Right hindlimb (tissue), 1 donor: Measurements from ENCODE around the gene DOCK4.
"Not testable (repeated sequence)": the region's sequence is repeated elsewhere in the genome, so short reads cannot be mapped to it uniquely, and the experiment has no call there.

ENCODE experiments used
- DNase-seq: peaks from one replicate; pipeline ENCODE4 v3.0.0-alpha.2; 2018

Gene DOCK4

GRCh38 chr7:112132051-112132694 is 74.0 kb downstream of the DOCK4 start:
- DNase-seq: no peak

DNA sequence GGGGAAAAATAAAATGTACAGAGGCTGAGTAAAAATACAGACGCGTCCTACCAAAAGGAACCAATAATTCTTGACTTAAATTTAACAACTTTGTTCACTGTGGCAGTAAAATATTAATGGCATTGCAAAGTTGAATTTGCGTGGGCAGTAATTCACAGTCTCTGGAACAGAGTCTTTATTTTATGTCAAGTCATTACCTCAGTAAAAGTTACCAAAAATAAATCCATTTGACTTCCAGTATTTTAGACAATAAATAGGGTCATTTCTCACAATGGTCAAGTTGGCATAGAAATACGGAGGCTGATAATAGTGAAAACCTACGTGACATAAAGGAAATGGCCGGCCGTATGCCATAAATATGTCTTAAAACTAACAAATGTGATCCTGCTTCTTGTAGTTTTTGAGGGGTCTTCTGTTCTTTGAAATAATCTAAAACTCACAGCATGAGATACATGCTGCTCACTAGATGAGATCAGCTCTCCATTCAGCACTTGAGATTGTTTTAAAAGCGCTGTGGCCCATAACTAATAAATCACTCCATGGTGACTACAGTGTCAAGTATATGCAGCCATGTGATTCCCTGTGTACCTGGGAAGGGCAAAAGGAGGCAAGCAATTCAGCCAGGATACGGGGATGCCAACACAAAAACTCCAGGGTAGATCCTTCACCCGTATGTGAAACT is 75.3 kb downstream of the DOCK4 start:
- no peak for DNase-seq

- no peak for DNase-seq
Measured at GRCh38 chr7:112129655-112130323, 76.4 kb downstream of the DOCK4 start.

DNA sequence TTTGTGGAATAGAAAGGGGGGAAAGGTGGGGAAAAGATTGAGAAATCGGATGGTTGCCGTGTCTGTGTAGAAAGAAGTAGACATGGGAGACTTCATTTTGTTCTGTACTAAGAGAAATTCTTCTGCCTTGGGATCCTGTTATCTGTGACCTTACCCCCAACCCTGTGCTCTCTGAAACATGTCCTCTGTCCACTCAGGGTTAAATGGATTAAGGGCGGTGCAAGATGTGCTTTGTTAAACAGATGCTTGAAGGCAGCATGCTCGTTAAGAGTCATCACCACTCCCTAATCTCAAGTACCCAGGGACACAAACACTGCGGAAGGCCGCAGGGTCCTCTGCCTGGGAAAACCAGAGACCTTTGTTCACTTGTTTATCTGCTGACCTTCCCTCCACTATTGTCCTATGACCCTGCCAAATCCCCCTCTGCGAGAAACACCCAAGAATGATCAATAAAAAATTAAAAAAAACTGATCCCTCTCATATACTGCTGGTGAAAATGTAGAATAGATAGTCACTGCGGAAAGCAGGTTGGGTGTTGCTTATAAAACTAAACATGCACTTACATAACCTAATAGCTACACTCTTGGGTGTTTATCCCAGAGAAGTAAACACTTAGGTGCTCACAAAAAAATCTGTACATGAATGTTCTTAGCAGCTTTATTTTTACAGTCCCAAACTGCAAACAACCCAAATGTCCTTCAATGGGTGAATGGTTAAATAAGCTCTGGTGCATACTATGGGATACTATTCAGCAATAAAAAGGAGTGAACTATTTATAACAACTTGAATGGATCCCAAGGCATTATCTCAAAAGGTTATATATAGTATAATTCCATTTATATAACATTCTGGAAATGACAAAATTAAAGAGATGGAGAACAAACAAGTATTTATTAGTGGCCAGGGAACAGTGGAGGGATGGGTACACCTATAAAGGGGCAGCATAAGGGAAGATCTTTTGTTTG is 77.5 kb downstream of the DOCK4 start:
- not testable (repeated sequence) for DNase-seq

- not testable (repeated sequence) for DNase-seq
Measured at GRCh38 chr7:112128041-112128440, 78.2 kb downstream of the DOCK4 start.

- no peak for DNase-seq
Measured at GRCh38 chr7:112125250-112125649, 80.9 kb downstream of the DOCK4 start.

DNA sequence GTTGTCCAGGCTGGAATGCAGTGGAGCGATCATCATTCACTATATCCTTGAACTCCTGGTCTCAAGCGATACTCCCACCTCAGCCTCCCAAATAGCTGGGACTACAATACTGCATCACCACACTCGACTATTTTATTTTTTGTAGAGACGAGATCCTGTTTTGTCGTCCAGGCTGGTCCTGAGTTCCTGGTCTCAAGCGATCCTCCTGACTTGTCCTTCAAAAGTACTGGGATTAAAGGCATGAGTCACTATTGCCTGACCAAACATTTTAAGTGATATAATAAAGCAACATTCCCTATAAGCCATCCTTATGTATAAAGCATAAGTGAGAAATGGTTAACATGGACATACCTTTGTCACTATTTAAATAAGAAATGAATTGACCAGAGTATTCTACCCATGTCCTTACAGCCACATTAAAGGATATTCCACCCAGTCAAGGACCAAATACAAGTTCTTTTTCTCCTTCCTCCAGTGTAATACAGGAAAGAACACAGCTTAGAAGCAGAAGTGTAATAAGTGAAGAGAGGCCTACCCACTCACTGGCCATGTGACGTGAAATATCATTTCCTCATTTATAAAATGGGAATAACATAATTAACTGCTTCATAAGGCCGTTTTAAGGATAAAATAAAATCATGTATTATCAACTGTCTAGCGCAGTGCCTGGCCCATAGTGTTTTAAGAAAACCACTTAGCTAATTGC is 82.0 kb downstream of the DOCK4 start:
- DNase-seq: no peak

GRCh38 chr7:112122798-112123197 is 83.4 kb downstream of the DOCK4 start:
- no peak for DNase-seq

- no peak for DNase-seq
Measured at GRCh38 chr7:112122144-112122543, 84.1 kb downstream of the DOCK4 start.

DNA sequence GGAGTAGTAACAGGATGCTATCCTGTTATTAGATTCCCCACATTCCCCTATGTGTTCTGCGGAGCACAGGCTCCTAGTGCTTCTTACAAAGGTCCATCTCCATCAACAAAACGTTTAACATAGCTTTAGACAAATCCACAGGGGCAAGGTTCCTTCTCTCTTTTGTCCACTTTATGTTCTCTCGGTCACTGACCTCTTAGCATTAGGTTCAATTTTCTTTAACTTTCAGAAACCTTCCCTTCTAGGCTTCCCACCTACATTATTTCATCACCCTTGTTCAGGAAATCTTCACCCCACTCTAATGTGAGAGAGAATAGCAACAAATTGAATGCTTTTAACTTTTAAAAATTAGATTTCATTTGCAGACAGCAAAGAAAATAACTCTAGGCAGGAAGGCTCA is 84.9 kb downstream of the DOCK4 start:
- no peak for DNase-seq

- no peak for DNase-seq
Measured at GRCh38 chr7:112120696-112121217, 85.4 kb downstream of the DOCK4 start.

DNA sequence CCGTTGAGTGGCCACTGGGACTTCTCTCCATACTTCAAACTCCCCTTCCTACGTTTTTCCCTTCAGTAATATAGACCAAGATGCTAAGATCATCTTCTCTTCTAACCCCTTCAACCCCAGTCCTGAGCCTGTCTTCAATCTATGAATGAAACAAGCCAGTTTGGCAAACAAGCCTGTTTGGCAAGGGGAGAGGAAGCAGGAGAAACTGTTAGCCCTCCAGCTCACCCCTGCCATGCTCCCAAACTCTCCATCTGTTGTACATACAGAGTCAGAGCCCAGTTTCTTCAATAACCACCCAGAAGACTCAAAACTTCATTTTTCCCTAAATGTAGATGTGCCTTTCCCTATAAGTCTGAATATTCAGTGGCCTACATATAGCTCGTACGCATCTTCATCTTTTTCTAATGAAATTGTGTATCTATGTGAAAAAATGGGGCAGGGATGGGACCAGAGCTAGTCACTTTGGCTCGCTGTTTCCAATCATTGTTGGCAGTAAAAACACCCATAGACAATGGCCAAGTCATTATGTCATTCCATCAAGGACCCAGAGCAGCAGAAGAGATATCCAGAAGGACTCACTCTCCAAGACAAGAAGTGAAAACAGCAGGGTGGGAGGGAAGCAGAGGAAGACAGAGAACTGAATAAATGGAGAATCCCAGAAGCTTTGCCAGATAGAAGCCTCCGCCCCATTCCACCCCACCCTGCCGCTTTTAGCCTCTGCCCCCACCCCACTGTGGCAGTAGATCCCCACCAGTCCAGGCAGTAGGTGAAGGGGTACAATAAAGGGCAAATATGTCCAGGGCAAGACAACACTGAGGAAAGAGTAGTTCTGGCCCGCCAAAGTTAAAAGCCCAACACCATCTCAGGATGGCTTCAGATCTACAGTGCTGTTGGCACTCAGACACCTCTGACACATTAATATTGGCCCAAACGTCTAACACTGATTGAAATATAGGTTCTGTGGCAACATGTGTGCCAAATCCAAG is 87.3 kb downstream of the DOCK4 start:
- no peak for DNase-seq

GRCh38 chr7:112116894-112117293 is 89.3 kb downstream of the DOCK4 start:
- DNase-seq: no peak

DNA sequence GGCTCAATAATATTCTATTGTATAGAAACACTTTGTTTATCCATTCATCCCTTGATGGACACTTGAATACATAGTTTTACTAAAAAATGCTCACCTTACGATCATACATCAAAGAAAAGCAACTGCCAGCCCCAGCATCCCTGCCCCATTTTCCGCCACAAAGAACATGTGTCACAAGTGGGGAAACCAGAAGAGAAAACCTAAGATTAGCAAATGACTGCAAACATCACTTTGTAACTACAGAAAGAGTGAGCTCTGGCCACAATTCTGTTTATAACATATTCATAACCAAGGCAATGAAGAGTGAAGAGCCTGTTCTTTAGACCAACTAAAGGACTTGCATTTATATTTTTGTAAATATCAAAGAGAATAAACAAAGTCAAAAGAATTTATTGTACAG is 89.8 kb downstream of the DOCK4 start:
- no peak for DNase-seq

GRCh38 chr7:112115880-112116279 is 90.3 kb downstream of the DOCK4 start:
- DNase-seq: no peak

- no peak for DNase-seq
Measured at GRCh38 chr7:112113913-112114575, 92.2 kb downstream of the DOCK4 start.

DNA sequence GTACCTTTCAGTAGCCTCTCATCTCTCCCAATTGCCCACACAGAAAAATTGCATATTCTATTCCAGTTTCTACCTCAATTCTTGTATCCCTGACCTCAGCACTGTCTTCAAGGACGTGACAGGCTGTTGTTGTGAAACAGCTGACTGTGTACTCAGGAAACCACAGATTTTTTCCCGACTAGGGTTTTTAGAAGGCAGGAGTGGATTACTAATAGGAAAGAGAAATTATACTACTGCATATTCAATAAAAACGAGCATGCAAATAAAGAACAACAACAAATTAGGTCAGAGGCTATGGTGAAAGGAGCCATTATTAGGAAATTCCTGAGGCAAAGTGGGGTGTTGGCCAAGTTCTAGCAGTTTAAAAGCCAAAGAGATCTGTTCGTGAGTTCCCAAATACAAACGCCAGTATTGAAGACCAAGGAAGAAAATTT is 93.4 kb downstream of the DOCK4 start:
- DNase-seq: no peak

DNA sequence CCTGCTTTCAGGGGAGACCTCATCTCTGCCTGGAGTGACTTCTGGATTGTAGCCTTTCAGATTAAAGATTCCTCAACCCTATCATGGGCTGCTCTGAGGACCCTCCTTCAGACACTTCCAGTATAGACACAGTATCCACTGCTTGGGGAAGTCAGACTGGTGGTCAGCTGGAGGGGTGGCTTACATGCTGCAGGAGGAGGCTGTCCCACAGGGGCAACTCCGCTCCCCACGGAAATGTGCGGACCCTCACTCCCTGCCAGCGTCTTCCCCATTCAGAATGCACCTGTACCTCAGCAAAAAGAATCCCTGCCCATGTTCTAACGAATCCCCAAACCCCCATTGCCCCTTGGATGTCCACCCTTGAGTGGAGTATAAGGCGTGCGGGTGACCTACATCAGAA is 95.5 kb downstream of the DOCK4 start:
- no peak for DNase-seq

DNA sequence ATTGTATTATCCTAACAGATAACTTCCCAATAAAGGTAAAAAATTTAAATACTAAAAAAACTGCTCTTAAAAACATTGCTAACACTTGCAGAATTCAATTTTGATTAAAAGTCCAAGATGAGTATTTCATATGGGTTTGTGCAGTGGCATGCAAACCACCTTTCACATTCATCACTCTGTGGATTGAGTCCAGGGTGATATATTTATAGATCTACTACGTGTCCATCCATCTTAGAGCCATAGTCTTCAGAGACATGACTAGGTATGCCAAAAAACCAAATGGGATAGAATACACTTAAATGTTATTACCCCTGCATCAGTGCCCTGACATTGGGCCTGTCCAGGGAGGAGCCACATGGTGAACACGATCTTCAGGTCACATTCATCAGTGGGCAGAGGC is 96.0 kb downstream of the DOCK4 start:
- no peak for DNase-seq

DNA sequence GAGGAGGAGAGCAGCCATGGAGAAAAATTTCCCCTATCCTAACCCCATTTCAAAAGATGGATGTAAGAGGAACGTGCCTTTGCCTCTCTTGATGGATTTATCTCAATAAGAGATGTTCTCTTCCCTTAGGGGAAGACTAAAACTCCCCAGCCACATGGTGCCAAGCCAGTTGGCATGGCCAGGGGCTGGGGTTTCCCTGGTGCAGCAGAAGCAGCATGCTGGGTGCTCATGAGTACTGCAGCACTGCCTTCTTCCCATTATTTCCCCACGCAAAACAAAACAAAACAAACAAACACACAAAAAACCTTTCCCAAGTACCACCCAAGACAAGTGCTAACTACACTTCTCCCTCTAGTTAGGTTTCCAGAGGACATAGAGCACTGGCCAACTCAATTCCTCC is 97.2 kb downstream of the DOCK4 start:
- no peak for DNase-seq
